ENCODE data around the gene STXBP5L. TPM values are rescaled to one million over a fixed set of nuclear protein-coding genes. Genes with fewer than 3 reads are reported as not detected.

Gene STXBP5L
- total RNA-seq, 2 donors from 2014 or later, result 0.07 TPM; not detected in 1

DNA sequence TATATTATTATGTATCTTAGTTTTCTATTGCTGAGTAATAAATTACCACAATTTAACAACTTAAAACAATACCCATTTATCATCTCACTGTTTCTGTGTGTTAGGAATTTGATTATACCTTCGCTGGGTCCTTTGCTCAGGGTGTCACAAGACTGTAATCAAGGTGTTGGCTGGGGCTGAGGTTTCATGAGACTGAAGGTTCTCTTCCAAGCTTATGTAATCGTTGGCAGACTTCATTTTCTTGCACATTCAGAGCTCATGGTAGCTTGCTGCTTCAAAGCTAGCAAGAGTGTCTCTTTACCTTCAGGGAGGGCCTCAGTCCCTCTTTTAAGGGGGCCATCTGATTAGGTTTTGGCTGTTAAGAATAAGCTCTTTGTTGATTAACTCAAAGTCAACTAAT, 344.7 kb downstream of the STXBP5L start:
- Histone ChIP-seq H3K4me1 (ENCODE audit: control insufficient read depth in 1 of 2, low read depth in 2 of 2) (no peaks in the 10 kb centered on the region), H3K9me3 (no peaks in the 10 kb centered on the region), H3K27me3 (replicated peaks; ENCODE audit: insufficient read depth) (no peaks in the 10 kb centered on the region), H3K4me3 (no peak overlapping the region), H3K36me3 (no peaks in the 10 kb centered on the region), H3K27ac (no peak overlapping the region)
- ATAC-seq (ENCODE audit: insufficient number of reproducible peaks, low FRiP score, low read depth), result no peak
- TF ChIP-seq CTCF (IDR thresholded peaks at IDR 0.05), result no peak
- no peak for DNase-seq (ENCODE audit: low spot score)

- no peak overlapping the region for H3K27ac ChIP-seq
- no peak for ATAC-seq (ENCODE audit: insufficient number of reproducible peaks, low FRiP score, low read depth)
Observed at GRCh38 chr3:121269389-121269788, 361.4 kb downstream of the STXBP5L start.

GRCh38 chr3:121274411-121274810, 366.4 kb downstream of the STXBP5L start:
- Histone ChIP-seq H3K9me3 (no peaks in the 10 kb centered on the region), H3K27ac (no peak overlapping the region), H3K27me3 (replicated peaks; ENCODE audit: insufficient read depth) (no peaks in the 10 kb centered on the region), H3K4me3 (no peak overlapping the region), H3K4me1 (ENCODE audit: control insufficient read depth in 1 of 2, low read depth in 2 of 2) (no peaks in the 10 kb centered on the region), H3K36me3 (no peaks in the 10 kb centered on the region)
- no peak for ATAC-seq (ENCODE audit: insufficient number of reproducible peaks, low FRiP score, low read depth)
- TF ChIP-seq CTCF (IDR thresholded peaks at IDR 0.05), result no peak
- DNase-seq (ENCODE audit: low spot score), result no peak

More at GRCh38 chr3:121269389-121269788, 361.4 kb downstream of the STXBP5L start:
- Histone ChIP-seq H3K36me3 (no peaks in the 10 kb centered on the region), H3K4me3 (no peak overlapping the region), H3K9me3 (no peaks in the 10 kb centered on the region), H3K27me3 (replicated peaks; ENCODE audit: insufficient read depth) (no peaks in the 10 kb centered on the region), H3K4me1 (ENCODE audit: control insufficient read depth in 1 of 2, low read depth in 2 of 2) (no peaks in the 10 kb centered on the region)
- TF ChIP-seq CTCF (IDR thresholded peaks at IDR 0.05), result no peak
- no peak for DNase-seq (ENCODE audit: low spot score)

- Histone ChIP-seq H3K36me3 (no peaks in the 10 kb centered on the region), H3K27ac (no peak overlapping the region), H3K4me1 (ENCODE audit: control insufficient read depth in 1 of 2, low read depth in 2 of 2) (no peaks in the 10 kb centered on the region), H3K9me3 (no peaks in the 10 kb centered on the region), H3K4me3 (no peak overlapping the region), H3K27me3 (replicated peaks; ENCODE audit: insufficient read depth) (no peaks in the 10 kb centered on the region)
- no peak for TF ChIP-seq CTCF (IDR thresholded peaks at IDR 0.05)
- DNase-seq (ENCODE audit: low spot score), result no peak
- no peak for ATAC-seq (ENCODE audit: insufficient number of reproducible peaks, low FRiP score, low read depth)
Observed at GRCh38 chr3:121295452-121295851, 387.4 kb downstream of the STXBP5L start.

DNA sequence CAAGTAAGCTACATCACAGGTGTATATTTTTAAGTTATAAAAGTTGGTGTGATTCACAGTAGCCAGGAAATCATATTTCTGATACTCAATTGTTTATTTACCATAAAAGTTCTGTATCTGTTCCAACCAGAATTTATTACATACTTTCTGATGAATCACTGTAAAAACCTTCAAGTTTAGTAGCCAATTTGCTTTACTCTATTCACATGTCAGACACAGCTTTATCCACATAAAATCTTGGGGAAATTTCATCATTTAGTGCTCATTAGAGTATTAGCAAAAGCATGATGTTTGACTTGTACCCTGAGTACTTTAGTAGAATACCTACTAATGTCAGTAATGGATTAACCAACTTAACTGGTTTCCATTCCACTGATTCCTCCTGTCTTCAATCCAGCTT, 388.0 kb downstream of the STXBP5L start:
- H3K4me3 ChIP-seq, result no peak overlapping the region
- TF ChIP-seq CTCF (IDR thresholded peaks at IDR 0.05), result no peak
- no peaks in the 10 kb centered on the region for H3K4me1 ChIP-seq (ENCODE audit: control insufficient read depth in 1 of 2, low read depth in 2 of 2)
- H3K27me3 ChIP-seq (replicated peaks; ENCODE audit: insufficient read depth), result no peaks in the 10 kb centered on the region
- ATAC-seq (ENCODE audit: insufficient number of reproducible peaks, low FRiP score, low read depth), result no peak
- no peaks in the 10 kb centered on the region for H3K9me3 ChIP-seq
- DNase-seq (ENCODE audit: low spot score), result no peak
- no peaks in the 10 kb centered on the region for H3K36me3 ChIP-seq
- no peak overlapping the region for H3K27ac ChIP-seq

Data from thoracic aorta (tissue), 2 donors.